DMS 273 (cell line): ENCODE data around the gene ZBTB16.

Experiments used
- DNase-seq: peaks from one replicate; lab custom pipeline; 2025; ENCODE audit not compliant: unreplicated experiment; lab: John Stamatoyannopoulos, UW

The ZBTB16 gene

DNA sequence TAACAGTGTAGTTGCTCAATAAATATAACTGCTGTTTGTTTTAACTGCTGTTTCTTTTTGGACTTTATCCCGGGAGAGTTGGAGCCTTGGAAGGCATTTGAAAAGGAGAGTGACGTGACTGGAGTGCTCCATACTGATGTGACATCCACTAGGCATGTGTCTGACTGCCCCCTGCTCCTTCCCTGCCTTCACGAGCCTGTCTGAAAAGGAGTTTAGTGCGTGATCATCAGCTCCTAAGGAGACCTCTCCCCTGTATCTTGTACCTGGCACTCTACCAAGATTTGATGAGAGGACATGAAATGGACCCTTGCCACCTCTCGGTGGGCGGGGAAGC, 22.9 kb downstream of the ZBTB16 start:
- no peak for DNase-seq

GRCh38 chr11:114082767-114083181, 23.3 kb downstream of the ZBTB16 start:
- no peak for DNase-seq

DNA sequence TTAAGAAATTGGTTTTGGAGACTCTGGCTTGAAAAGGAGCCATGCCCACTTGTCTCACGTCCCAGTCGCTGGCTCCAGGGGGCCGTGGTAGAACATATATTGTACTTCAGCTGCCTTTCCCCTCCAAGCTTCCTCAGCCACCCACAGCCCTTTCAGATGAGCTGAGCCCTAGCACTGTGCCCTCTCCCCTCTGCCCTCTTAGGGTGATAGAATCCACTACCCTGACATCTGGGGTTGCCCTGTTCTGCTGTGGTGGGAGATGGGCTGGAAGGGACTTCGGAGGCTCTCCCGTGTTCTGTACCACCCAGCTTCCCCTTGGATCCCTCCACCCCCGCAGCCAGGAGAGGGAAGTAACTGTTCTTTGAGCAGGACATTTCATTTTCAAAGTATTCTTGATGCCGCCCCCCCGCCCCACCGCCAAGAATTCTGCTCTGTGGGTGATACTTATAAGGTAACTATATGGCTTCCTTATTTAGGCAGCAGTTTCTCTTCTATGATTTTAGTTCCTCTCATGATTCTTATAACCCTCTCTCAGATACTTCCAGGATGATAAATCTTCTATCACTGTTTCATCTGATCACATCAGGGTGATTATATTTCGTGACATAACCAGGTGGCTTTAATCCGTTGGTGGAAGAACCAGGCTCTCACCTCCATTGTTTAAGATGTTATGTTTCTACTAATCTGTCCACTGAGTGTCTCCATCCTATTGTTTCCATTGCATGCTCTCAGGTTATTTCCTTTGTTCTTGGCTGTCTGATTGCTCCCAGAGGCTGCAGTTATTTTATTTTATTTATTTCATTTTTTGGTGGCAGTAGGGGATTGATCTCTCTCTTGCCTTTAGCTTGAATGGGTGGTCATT, 24.1 kb downstream of the ZBTB16 start:
- no peak for DNase-seq

DNA sequence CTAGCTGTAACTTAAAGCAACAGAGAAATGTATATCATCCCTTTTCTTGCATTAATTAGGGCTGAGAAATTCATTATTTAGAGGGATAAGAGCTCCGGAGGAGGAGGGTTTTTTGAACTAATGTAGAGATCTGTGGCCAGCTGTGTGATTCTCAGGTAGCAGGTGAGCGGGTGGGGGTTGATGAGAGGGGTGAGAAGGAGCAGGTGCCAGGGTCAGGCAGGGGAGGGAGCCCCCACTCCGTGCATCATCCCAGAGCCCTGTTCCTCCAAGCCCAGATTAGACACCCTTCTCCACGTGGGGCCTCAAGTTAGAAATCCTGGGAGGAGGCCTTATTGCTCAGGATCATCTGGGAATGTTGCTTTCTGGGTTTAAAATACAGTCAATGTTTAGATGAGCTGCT, 24.9 kb downstream of the ZBTB16 start:
- no peak for DNase-seq

DNA sequence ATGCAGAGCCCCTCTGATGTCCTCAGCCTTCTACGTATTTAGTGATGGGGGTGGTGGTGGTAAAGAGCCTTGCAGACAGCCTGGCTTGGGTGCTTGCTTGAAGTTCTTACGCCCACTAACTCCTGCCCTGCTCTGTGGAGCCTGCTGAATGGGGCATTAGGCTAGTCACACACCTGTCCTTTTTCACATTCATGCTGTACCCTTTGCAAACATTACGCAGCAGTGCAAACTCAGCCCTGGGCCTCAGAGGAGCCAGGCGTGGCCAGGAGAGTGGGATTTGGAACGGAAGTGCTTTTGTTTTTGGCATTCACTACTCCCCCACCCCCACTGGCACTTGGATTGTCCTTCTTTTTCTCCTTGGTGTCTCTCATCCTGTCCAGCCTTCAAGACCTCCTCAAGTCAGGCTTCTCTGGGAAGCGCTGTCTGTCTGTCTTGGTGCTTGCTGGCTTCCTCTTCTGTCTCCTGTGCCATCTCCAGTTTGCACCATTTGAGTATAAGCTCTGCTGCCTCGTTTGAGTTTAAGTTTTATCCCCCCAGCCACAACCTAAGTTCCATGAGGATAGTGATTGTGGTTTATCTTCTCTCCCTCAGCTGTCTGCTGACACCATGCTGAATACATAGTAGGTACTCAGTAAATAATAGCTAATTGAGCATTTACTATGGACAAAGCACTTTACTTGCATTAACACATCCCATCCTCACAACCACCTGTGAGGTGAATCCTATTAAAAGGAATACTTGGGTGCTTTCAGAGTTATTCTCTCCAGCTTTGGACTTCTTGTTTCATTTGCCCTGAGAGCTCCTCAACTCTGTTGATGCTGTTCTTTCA, 26.7 kb downstream of the ZBTB16 start:
- DNase-seq, result no peak

GRCh38 chr11:114087025-114087424, 27.5 kb downstream of the ZBTB16 start:
- no peak for DNase-seq

- no peak for DNase-seq
Observed at GRCh38 chr11:114088216-114088615, 28.7 kb downstream of the ZBTB16 start.

DNA sequence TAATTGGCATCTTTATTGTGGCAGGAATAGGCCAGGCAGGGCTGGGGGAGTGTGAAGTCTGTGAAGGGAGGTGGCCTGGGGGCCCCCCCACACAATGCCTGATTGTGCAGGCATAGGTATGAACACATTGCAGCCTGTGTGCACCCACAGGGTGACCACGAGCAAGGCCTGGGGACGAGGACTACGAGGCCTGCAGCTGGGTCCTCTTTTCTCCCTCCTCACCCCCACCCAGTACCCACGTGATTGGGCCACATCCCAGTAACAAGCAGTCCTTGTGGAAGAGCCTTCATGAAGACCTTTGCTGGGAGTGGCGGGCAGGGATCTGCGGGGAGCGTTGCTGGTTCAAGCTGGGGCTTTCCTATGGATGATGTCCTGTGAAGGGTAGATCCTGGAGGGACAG, 29.3 kb downstream of the ZBTB16 start:
- DNase-seq, result no peak

DNA sequence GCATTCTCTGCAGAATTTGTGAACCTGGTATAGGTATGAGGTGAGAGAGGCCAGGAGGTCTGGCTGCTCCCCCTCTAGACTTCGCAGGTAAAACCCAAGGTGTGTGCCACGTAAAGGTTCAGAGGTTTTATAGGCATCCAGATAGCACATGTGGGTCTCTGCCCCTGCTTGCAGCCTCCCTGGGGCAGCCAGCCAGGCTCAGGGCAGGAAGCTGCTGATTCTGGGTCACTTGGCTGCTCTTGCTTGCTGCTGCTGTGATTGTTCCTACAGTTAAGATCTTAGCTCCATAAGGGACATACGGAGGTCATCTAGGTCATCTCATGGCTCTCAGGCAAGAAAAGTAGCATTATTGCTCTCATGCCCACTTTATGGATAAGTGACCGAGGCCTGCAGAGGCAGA, 30.2 kb downstream of the ZBTB16 start:
- DNase-seq, result no peak

DNA sequence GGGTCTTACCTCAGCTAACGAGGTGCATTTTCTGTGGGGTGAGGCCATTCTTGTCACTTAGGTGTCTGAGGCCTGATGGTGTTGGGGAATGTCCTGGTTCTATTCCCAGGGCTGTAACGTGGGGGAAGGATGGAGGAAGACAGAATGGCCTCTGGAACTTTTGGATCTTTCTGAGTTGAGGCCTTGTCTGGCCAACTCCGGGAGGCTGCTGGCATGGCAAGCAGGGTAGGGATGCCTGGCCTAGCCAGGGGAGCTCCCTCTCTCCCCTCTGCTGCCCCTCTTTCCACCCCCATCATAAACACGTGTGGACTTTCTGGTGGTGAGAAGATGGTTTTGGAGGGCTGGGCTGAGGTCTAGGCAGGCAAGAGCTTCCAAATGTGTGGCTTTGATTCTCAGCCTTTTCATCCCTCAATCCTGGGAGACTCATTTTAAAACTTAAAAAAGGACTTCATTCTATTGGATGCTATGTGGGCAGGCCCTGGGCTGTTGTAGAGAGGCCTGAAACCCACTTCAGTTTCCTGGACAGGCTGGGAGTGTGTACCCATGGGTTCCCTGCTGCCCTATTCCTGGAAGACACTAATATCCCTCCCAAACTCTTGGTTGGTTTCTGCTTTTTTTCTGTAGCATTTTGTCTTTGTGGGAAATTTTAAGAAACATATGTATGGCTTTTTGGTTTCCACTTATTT, 30.9 kb downstream of the ZBTB16 start:
- DNase-seq, result no peak

DNA sequence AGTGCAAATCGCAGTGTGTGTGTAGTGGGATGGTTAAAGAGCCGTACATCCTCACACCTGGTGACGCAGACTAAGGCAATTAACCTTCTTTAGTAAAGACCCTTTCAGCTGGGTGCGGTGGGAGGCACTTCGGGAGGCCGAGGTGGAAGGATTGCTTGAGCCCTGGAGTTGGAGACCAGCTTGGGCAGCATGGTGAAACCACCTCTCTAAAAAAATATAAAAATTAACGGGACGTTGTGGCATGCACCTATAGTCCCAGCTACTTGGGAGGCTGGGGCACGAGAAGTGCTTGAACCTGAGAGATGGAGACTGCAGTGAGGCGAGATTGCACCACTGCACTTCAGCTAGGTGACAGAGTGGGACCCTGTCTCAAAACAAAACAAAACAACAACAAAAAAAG, 31.5 kb downstream of the ZBTB16 start:
- DNase-seq, result no peak

DNA sequence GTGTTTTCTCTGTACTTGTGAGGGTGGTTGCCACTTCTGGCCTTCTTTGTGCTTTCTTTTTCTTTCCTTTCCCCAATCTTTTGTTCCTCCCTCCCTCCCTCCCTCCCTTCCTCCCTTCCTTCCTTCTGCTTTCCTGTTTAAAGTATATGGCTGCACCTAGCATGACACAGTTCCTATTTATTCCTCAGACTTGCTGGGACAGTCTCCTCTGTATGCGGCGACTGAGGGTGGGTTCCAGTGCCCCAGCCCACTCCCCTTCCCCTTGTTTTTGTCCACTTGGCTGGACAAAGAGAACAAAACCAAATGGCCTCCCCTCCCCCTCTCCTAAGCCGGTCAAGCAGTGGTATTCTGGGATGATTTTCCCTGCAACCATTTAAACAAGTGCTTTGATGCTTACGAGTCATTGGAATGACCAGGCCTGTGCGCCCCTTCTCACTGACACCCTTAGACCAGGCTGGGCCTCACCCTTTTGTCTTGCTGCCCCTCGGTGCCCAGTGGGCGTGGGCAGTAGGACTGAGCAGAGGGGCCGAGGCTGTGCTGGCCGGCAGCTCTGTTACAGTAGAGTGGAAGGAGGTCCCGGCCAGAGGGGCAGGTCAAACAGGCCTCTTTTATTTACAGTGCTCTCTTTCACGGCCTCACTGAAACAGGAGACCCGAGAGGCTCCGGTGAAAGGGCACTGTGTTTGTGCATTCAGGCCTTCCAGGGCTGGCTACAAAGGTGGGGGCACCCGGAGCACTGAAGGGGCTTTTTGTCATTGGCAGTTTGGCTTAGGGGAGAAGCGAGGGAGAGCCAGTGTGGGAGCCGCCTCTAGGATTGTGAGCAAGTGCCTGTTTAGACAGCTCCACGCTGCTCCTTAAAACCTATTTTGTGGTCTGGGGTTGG, 32.2 kb downstream of the ZBTB16 start:
- no peak for DNase-seq

GRCh38 chr11:114092478-114092877, 33.0 kb downstream of the ZBTB16 start:
- no peak for DNase-seq

DNA sequence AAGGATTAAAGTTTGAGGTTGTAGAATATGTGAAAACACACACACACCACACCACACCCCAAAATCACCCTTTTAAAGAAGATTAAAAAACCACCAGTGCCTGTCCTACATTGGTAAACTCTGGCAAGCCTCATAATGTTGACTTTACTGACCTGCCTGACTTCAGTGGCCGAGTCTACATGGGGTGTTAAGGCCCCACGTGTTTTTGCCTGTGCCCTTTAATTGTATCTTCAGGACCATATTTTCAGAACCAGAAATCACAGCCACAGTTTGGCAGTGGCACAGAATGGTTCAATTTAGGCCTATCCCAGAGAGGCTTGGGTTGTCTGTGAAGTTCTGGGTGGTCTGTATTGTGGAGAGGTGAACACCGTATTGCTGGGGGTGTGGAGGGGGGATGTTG, 33.4 kb downstream of the ZBTB16 start:
- no peak for DNase-seq

DNA sequence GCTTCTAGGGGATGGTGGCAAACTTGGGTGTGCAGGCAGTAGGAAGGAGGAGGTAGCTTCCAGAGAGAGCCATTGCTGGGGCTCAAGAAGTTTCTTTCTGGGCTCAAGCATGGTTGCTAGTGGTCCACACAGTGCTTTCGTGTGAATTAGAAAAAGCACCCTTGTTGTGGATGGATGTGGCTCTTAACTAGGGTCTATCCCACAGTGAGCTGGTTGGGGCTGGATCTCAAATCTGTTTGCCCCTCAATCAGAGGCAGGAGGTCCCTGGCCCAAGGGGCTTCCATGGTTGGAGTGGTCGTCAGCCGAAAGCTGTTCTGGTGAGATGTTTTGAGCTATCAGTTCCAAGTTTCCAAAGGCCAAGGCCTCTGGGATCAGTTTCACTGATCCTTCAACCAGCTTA, 35.0 kb downstream of the ZBTB16 start:
- no peak for DNase-seq

- no peak for DNase-seq
Observed at GRCh38 chr11:114095899-114096298, 36.4 kb downstream of the ZBTB16 start.

GRCh38 chr11:114097832-114098231, 38.3 kb downstream of the ZBTB16 start:
- DNase-seq, result no peak

- no peak for DNase-seq
Observed at GRCh38 chr11:114098927-114099326, 39.4 kb downstream of the ZBTB16 start.

- no peak for DNase-seq
Observed at GRCh38 chr11:114099392-114100178, 40.1 kb downstream of the ZBTB16 start.
